ENCODE measurements around the gene VARS1.
"Not testable (repeated sequence)": the region's sequence is repeated elsewhere in the genome, so short reads cannot be mapped to it uniquely, and the experiment has no call there.

VARS1 gene

GRCh38 chr6:31821301-31822035, 25.9 kb upstream of the VARS1 start:
- peak in 2 of 5 experiments; percentile 64 to 66 for DNase-seq

- DNase-seq, result not testable (repeated sequence)
These were observed 24.8 kb upstream of the VARS1 start for GRCh38 chr6:31820399-31820798.

GRCh38 chr6:31819871-31820299, 24.3 kb upstream of the VARS1 start:
- DNase-seq, result no peak

GRCh38 chr6:31817929-31818511, 22.5 kb upstream of the VARS1 start:
- DNase-seq, result peak in 1 of 5 experiments; percentile 55

GRCh38 chr6:31817133-31817928, 21.8 kb upstream of the VARS1 start:
- peak in 1 of 5 experiments; percentile 70 for DNase-seq

- peak in 4 of 5 experiments; percentile 34 to 84 (median 43) for DNase-seq
These were observed 19.7 kb upstream of the VARS1 start, which contains the start of the genes HSPA1A and HSPA1L for GRCh38 chr6:31815025-31815838. HSPA1A (plus strand) TSS chr6:31815543; CDS start chr6:31815757, 214 bp downstream. HSPA1L (minus strand) TSS chr6:31815283; CDS start chr6:31811972, 3,311 bp downstream.

GRCh38 chr6:31814677-31815024, 19.1 kb upstream of the VARS1 start:
- DNase-seq, result peak; percentile 48 to 79 (median 61)

GRCh38 chr6:31813465-31813849, 17.9 kb upstream of the VARS1 start:
- no peak for DNase-seq

GRCh38 chr6:31811645-31812044, 16.1 kb upstream of the VARS1 start:
- no peak for DNase-seq

- DNase-seq, result not testable (repeated sequence)
These were observed 13.0 kb upstream of the VARS1 start for GRCh38 chr6:31808599-31808998.

GRCh38 chr6:31806470-31807272, 11.1 kb upstream of the VARS1 start, which contains the start of gene LSM2:
LSM2 (minus strand) TSS chr6:31806966; CDS start chr6:31806757, 209 bp downstream.
- peak; percentile 91 to 97 (median 97) for DNase-seq

GRCh38 chr6:31805939-31806469, 10.5 kb upstream of the VARS1 start:
- DNase-seq, result peak in 1 of 5 experiments; percentile 24

- not testable (repeated sequence) for DNase-seq
These were observed 5.7 kb upstream of the VARS1 start for GRCh38 chr6:31801031-31801927.

- DNase-seq, result no peak
These were observed 4.2 kb upstream of the VARS1 start for GRCh38 chr6:31799781-31800180.

- DNase-seq, result peak in 2 of 5 experiments; percentile 24 to 88
These were observed 2.0 kb upstream of the VARS1 start for GRCh38 chr6:31797588-31797987.

GRCh38 chr6:31796993-31797385, 1.4 kb upstream of the VARS1 start:
- DNase-seq, result no peak

GRCh38 chr6:31794866-31795615, 511 bp downstream of the VARS1 start:
- peak in 1 of 5 experiments; percentile 13 for DNase-seq

GRCh38 chr6:31794294-31794865, 1.2 kb downstream of the VARS1 start:
- peak in 1 of 5 experiments; percentile 40 for DNase-seq

GRCh38 chr6:31793927-31794245, 1.7 kb downstream of the VARS1 start:
- not testable (repeated sequence) for DNase-seq

Data from T-helper 2 cell (primary cell).